SK-N-SH treated with all-trans-retinoic acid at 6 μM for 48 hours (cell line): ENCODE results near the gene ORC1.

Experiments
- ATAC-seq: fragments of 200-7000 bp; cut with Tn5 transposase; 3 replicates; pipeline ENCODE4 v1.9.1; 2020; ENCODE audit warnings: mild to moderate bottlenecking, moderate library complexity
- BACH2 ChIP-seq: fragments of 250-450 bp; sonication (Bioruptor Pico); IDR thresholded peaks from 2 replicates; pipeline ENCODE4 v1.9.0; 2021; ENCODE audit warnings: mild to moderate bottlenecking, borderline replicate concordance
- CREB5 ChIP-seq: fragments of 250-450 bp; sonication (Bioruptor Pico); IDR thresholded peaks from 2 replicates; pipeline ENCODE4 v1.5.1; 2020; ENCODE audit warnings: low read depth, mild to moderate bottlenecking, moderate library complexity
- CSDC2 ChIP-seq: fragments of 250-450 bp; sonication (Bioruptor Pico); IDR thresholded peaks from 2 replicates; pipeline ENCODE4 v1.5.0; 2020; ENCODE audit warnings: mild to moderate bottlenecking, moderate library complexity
- CSRNP3 ChIP-seq: fragments of 250-450 bp; sonication (Bioruptor Pico); IDR thresholded peaks from 2 replicates; pipeline ENCODE4 v1.5.1; 2021; ENCODE audit warnings: mild to moderate bottlenecking, moderate library complexity
- ESRRG ChIP-seq: fragments of 250-450 bp; sonication (Bioruptor Pico); IDR thresholded peaks from 2 replicates; pipeline ENCODE4 v1.6.1; 2021; ENCODE audit warnings: mild to moderate bottlenecking
- GLIS3 ChIP-seq: fragments of 250-450 bp; sonication (Bioruptor Pico); IDR thresholded peaks from 2 replicates; pipeline ENCODE4 v1.5.0; 2020; ENCODE audit warnings: mild to moderate bottlenecking, moderate library complexity
- ISL1 ChIP-seq: fragments of 250-450 bp; sonication (Bioruptor Pico); IDR thresholded peaks from 2 replicates; pipeline ENCODE4 v2.1.2; 2022; ENCODE audit warnings: mild to moderate bottlenecking, moderate library complexity
- OSR1 ChIP-seq: fragments of 250-450 bp; sonication (Bioruptor Pico); IDR thresholded peaks from 2 replicates; pipeline ENCODE4 v1.8.0; 2022; ENCODE audit warnings: moderate library complexity, mild to moderate bottlenecking, inconsistent platforms
- PATZ1 ChIP-seq: fragments of 250-450 bp; sonication (Bioruptor Pico); IDR thresholded peaks from 2 replicates; pipeline ENCODE4 v1.8.0; 2020; ENCODE audit warnings: mild to moderate bottlenecking, moderate library complexity, borderline replicate concordance
- POU6F1 ChIP-seq: fragments of 250-450 bp; sonication (Bioruptor Pico); IDR thresholded peaks from 2 replicates; pipeline ENCODE4 v1.8.0; 2021; ENCODE audit warnings: low read depth, mild to moderate bottlenecking, moderate library complexity, borderline replicate concordance
- PPARA ChIP-seq: fragments of 250-450 bp; sonication (Bioruptor Pico); IDR thresholded peaks from 2 replicates; pipeline ENCODE4 v1.5.0; 2020; ENCODE audit warnings: mild to moderate bottlenecking, borderline replicate concordance
- RARB ChIP-seq: fragments of 250-450 bp; sonication (Bioruptor Pico); IDR thresholded peaks from 2 replicates; pipeline ENCODE4 v1.8.0; 2021; ENCODE audit warnings: mild to moderate bottlenecking, moderate library complexity
- SNAI2 ChIP-seq: fragments of 250-450 bp; sonication (Bioruptor Pico); IDR thresholded peaks from 2 replicates; pipeline ENCODE4 v1.5.0; 2020; ENCODE audit warnings: mild to moderate bottlenecking, moderate library complexity
- TCF4 ChIP-seq: fragments of 250-450 bp; sonication (Bioruptor Pico); IDR thresholded peaks from 2 replicates; pipeline ENCODE4 v1.8.0; 2021; ENCODE audit warnings: mild to moderate bottlenecking, moderate library complexity, borderline replicate concordance
- TOX ChIP-seq: fragments of 250-450 bp; sonication (Bioruptor Pico); IDR thresholded peaks from 2 replicates; pipeline ENCODE4 v1.8.0; 2021; ENCODE audit warnings: mild to moderate bottlenecking, moderate library complexity, borderline replicate concordance
- TSHZ2 ChIP-seq: fragments of 250-450 bp; sonication (Bioruptor Pico); IDR thresholded peaks from 2 replicates; pipeline ENCODE4 v1.5.0; 2020; ENCODE audit warnings: mild to moderate bottlenecking, moderate library complexity
- ZC3H10 ChIP-seq: fragments of 250-450 bp; sonication (Bioruptor Pico); IDR thresholded peaks from 2 replicates; pipeline ENCODE4 v1.5.1; 2021; ENCODE audit warnings: mild to moderate bottlenecking, moderate library complexity
- ZFP3 ChIP-seq: fragments of 250-450 bp; sonication (Bioruptor Pico); IDR thresholded peaks from 2 replicates; pipeline ENCODE4 v1.5.0; 2020; ENCODE audit warnings: mild to moderate bottlenecking, moderate library complexity
- ZNF565 ChIP-seq: fragments of 450-650 bp; formaldehyde crosslinking; conservative IDR thresholded peaks from 2 replicates; pipeline ENCODE4 v1.5.0; 2020; ENCODE audit warnings: low read depth, mild to moderate bottlenecking, moderate library complexity
- ZNF70 ChIP-seq: fragments of 450-650 bp; formaldehyde crosslinking; IDR thresholded peaks from 2 replicates; pipeline ENCODE4 v1.5.0; 2020; ENCODE audit warnings: mild to moderate bottlenecking, moderate library complexity
- ZNF8 ChIP-seq: fragments of 450-650 bp; formaldehyde crosslinking; IDR thresholded peaks from 2 replicates; pipeline ENCODE4 v1.5.0; 2020; ENCODE audit warnings: mild to moderate bottlenecking, moderate library complexity

Gene ORC1

GRCh38 chr1:52416811-52417210, 12.6 kb upstream of the ORC1 start:
- no peak for ATAC-seq

GRCh38 chr1:52414942-52415341, 10.7 kb upstream of the ORC1 start:
- ATAC-seq, result no peak
- TF ChIP-seq ZNF8, result no peak
- no peak for TF ChIP-seq BACH2 (CRISPR knock-in tag)
- no peak for TF ChIP-seq TSHZ2
- no peak for TF ChIP-seq TCF4
- no peak for TF ChIP-seq CSRNP3 (CRISPR knock-in tag)
- TF ChIP-seq PPARA (CRISPR knock-in tag), result no peak
- no peak for TF ChIP-seq ZC3H10
- no peak for TF ChIP-seq GLIS3 (CRISPR knock-in tag)
- TF ChIP-seq PATZ1 (CRISPR knock-in tag), result no peak
- no peak for TF ChIP-seq POU6F1 (CRISPR knock-in tag)
- no peak for TF ChIP-seq ZNF70 (CRISPR knock-in tag)
- TF ChIP-seq ESRRG (CRISPR knock-in tag), result no peak
- no peak for TF ChIP-seq TOX
- TF ChIP-seq ZFP3, result no peak
- no peak for TF ChIP-seq ISL1
- no peak for TF ChIP-seq CREB5 (CRISPR knock-in tag)
- no peak for TF ChIP-seq OSR1

More at GRCh38 chr1:52416811-52417210, 12.6 kb upstream of the ORC1 start:
- TF ChIP-seq PPARA (CRISPR knock-in tag), result no peak
- TF ChIP-seq, all 23 proteins: peak for 0

GRCh38 chr1:52413410-52413989, 9.3 kb upstream of the ORC1 start:
- TF ChIP-seq ISL1 (no peak), ZNF70 (CRISPR knock-in tag) (no peak), ZNF565 (CRISPR knock-in tag) (no peak), GLIS3 (CRISPR knock-in tag) (no peak), TSHZ2 (no peak), CREB5 (CRISPR knock-in tag) (no peak), SNAI2 (CRISPR knock-in tag) (no peak), BACH2 (CRISPR knock-in tag) (no peak), ESRRG (CRISPR knock-in tag) (no peak), TCF4 (no peak), RARB (CRISPR knock-in tag) (no peak), CSDC2 (CRISPR knock-in tag) (no peak), ZC3H10 (no peak)
- no peak; the same call in 2 of the 3 replicates for ATAC-seq
